ENCODE measurements around the gene TMEM120A.

- TF ChIP-seq CTCF (IDR thresholded peaks at IDR 0.05; ENCODE audit: borderline replicate concordance, extremely low read depth, low read length, poor library complexity, severe bottlenecking) (no peak), EZH2 (IDR thresholded peaks at IDR 0.05; ENCODE audit: borderline replicate concordance, low read depth, low read length, severe bottlenecking) (no peak)
Measured at GRCh38 chr7:75948179-75948578, 46.2 kb downstream of the TMEM120A start.
